ENCODE data around the gene TSPO2.

TSPO2 gene

DNA sequence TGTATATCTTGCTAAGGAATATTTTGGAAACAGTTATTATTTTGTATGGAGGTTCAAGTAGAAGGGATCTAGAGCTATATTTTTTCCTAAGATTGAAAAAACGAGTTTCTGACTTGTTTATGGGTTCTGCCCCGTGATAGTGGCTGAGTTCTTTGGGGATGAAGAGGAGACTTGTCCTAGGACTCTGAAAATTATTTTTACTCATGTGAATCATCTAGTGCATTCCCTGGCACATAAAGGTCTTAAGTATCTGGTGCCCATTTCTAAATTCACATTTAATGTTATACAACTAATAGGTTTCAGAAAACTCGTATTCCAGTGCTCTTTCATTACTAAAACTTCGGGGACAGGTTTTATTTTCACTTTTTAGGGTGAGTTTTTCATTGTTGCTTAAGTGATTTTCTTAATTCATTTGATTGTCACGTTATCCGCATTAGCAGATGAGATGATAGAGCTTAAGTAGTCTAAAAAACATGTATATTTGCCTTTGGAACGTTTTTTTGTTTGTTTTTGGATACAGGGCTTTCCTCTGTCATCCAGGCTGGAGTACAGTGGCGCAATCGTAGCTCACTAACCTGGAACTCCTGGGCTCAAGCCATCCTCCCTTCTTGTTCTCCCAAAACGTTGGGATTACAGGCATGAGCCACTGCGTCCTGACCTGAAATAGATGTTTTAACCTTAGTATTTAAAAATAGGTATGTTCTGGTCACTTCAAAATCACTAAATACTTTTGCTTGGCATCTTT lies 32.6 kb downstream of the TSPO2 start:
- Histone ChIP-seq H2AFZ (ENCODE audit: low read depth, low read length, severe bottlenecking) (peak overlapping the region; percentile 3), H3K27me3 (ENCODE audit: low read length) (no peaks in the 10 kb centered on the region), H3K4me2 (ENCODE audit: low read depth, low read length, poor library complexity, severe bottlenecking) (peak overlapping the region; percentile 85), H3K27ac (ENCODE audit: low read depth, low read length) (peak overlapping the region; percentile 90), H3K9me2 (replicated peaks; ENCODE audit: insufficient read depth, low read length) (no peaks in the 10 kb centered on the region), H3K9ac (ENCODE audit: low read length) (peak overlapping the region; percentile 98), H3K9me3 (ENCODE audit: insufficient read depth, low read length) (no peaks in the 10 kb centered on the region), H3F3A (ENCODE audit: insufficient read depth) (peaks cover 53% of the 10 kb centered on the region), H3K4me3 (ENCODE audit: insufficient read depth, low read length, poor library complexity, severe bottlenecking) (peak overlapping the region; percentile 92), H3K79me2 (ENCODE audit: insufficient read depth, low read length) (peaks cover 68% of the 10 kb centered on the region), H3K36me3 (ENCODE audit: low read length) (peaks cover 21% of the 10 kb centered on the region), H4K20me1 (ENCODE audit: low read depth, low read length) (no peaks in the 10 kb centered on the region)
- TF ChIP-seq EZH2phosphoT487 (conservative IDR thresholded peaks at IDR 0.05; ENCODE audit: low read length), result no peak
- TF ChIP-seq, protein P1, sequence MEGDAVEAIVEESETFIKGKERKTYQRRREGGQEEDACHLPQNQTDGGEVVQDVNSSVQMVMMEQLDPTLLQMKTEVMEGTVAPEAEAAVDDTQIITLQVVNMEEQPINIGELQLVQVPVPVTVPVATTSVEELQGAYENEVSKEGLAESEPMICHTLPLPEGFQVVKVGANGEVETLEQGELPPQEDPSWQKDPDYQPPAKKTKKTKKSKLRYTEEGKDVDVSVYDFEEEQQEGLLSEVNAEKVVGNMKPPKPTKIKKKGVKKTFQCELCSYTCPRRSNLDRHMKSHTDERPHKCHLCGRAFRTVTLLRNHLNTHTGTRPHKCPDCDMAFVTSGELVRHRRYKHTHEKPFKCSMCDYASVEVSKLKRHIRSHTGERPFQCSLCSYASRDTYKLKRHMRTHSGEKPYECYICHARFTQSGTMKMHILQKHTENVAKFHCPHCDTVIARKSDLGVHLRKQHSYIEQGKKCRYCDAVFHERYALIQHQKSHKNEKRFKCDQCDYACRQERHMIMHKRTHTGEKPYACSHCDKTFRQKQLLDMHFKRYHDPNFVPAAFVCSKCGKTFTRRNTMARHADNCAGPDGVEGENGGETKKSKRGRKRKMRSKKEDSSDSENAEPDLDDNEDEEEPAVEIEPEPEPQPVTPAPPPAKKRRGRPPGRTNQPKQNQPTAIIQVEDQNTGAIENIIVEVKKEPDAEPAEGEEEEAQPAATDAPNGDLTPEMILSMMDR (IDR thresholded peaks at IDR 0.05; ENCODE audit: insufficient read depth, low read length, poor library complexity, severe bottlenecking), result no peak

GRCh38 chr6:41075651-41076626 lies 33.7 kb downstream of the TSPO2 start:
- Histone ChIP-seq H3K9me3 (ENCODE audit: insufficient read depth, low read length) (no peaks in the 10 kb centered on the region), H3K27me3 (ENCODE audit: low read length) (no peaks in the 10 kb centered on the region), H3K4me3 (ENCODE audit: insufficient read depth, low read length, poor library complexity, severe bottlenecking) (peak overlapping the region; percentile 92), H4K20me1 (ENCODE audit: low read depth, low read length) (no peaks in the 10 kb centered on the region), H2AFZ (ENCODE audit: low read depth, low read length, severe bottlenecking) (peak overlapping the region; percentile 3), H3K27ac (ENCODE audit: low read depth, low read length) (peak overlapping the region; percentile 90), H3F3A (ENCODE audit: insufficient read depth) (peaks cover 43% of the 10 kb centered on the region), H3K9ac (ENCODE audit: low read length) (peak overlapping the region; percentile 98), H3K9me2 (replicated peaks; ENCODE audit: insufficient read depth, low read length) (no peaks in the 10 kb centered on the region), H3K36me3 (ENCODE audit: low read length) (peaks cover 22% of the 10 kb centered on the region), H3K79me2 (ENCODE audit: insufficient read depth, low read length) (peaks cover 78% of the 10 kb centered on the region), H3K4me2 (ENCODE audit: low read depth, low read length, poor library complexity, severe bottlenecking) (peak overlapping the region; percentile 85)
- TF ChIP-seq EZH2phosphoT487 (conservative IDR thresholded peaks at IDR 0.05; ENCODE audit: low read length), result no peak
- TF ChIP-seq, protein P1 (IDR thresholded peaks at IDR 0.05; ENCODE audit: insufficient read depth, low read length, poor library complexity, severe bottlenecking), result no peak

- H3K4me3 ChIP-seq (ENCODE audit: insufficient read depth, low read length, poor library complexity, severe bottlenecking), result no peak overlapping the region
- H3F3A ChIP-seq (ENCODE audit: insufficient read depth), result peaks cover 37% of the 10 kb centered on the region
- H3K79me2 ChIP-seq (ENCODE audit: insufficient read depth, low read length), result peaks cover 88% of the 10 kb centered on the region
- no peaks in the 10 kb centered on the region for H4K20me1 ChIP-seq (ENCODE audit: low read depth, low read length)
- no peak overlapping the region for H3K27ac ChIP-seq (ENCODE audit: low read depth, low read length)
- no peak overlapping the region for H3K9ac ChIP-seq (ENCODE audit: low read length)
- no peaks in the 10 kb centered on the region for H3K9me2 ChIP-seq (replicated peaks; ENCODE audit: insufficient read depth, low read length)
- TF ChIP-seq, protein P1 (IDR thresholded peaks at IDR 0.05; ENCODE audit: insufficient read depth, low read length, poor library complexity, severe bottlenecking), result no peak
- TF ChIP-seq EZH2phosphoT487 (conservative IDR thresholded peaks at IDR 0.05; ENCODE audit: low read length), result no peak
- H3K9me3 ChIP-seq (ENCODE audit: insufficient read depth, low read length), result no peaks in the 10 kb centered on the region
- no peaks in the 10 kb centered on the region for H3K27me3 ChIP-seq (ENCODE audit: low read length)
- H3K36me3 ChIP-seq (ENCODE audit: low read length), result peaks cover 34% of the 10 kb centered on the region
- peak overlapping the region; percentile 2 for H3K4me2 ChIP-seq (ENCODE audit: low read depth, low read length, poor library complexity, severe bottlenecking)
- no peak overlapping the region for H2AFZ ChIP-seq (ENCODE audit: low read depth, low read length, severe bottlenecking)
Observed at GRCh38 chr6:41077536-41077935, 35.3 kb downstream of the TSPO2 start.
